ENCODE measurements around the gene GSTM3. TPM values are rescaled to one million over a fixed set of nuclear protein-coding genes. Genes with fewer than 3 reads are reported as not detected.

The GSTM3 gene
- total and polyA plus RNA-seq, 2 experiments from 2014 or later, result 3.1 to 4.1 TPM

DNA sequence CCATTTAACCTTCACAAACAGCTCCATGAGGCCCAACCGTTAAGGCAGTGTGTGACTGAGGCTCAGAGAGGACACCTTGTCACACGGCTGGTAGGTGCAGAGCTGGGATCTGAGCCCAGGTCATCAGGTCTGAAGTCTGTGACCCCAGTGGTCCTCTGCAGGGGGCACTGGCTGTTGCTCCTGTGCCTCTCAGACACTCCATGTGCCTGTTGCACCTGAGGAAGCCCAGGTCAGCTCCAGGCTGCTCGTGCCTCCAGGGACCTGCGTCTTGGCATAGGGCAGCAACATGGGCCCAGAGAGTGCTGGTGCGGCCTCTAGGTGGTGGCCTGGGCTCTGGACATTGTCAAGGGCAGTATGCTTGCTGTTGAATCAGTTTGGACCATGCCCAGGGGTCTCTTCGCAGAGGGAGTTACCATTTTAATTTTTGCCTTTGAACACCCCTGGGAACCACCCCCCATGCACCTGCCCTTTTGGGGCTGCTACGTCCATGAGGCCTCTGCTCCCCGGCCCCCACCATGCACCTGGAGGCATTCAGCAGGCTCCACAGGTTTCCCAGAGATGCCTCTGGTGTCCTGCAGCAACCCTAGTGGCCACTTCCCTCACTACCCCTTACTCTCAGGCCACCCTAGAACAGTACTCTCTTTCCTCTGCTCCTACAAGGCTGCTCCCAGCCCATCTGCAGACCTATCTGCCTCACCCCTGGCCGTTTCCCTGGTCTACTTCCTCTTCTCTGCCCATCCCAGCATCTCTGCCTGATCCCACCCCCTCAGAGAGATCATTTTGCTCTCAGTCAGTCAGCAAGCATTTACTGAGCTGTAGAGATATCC is 48.1 kb upstream of the GSTM3 start:
- no peaks in the 10 kb centered on the region for H3K27me3 ChIP-seq (ENCODE audit: insufficient read depth)
- DNase-seq (ENCODE audit: low spot score) (peak; percentile 72), ATAC-seq (peak; percentile 78)
- Mint-ChIP-seq H3K4me3 (no peak overlapping the region), H3K9me3 (no peaks in the 10 kb centered on the region), H3K27ac (no peak overlapping the region; the same call in 1 of the 2 replicates), H3K36me3 (ENCODE audit: low read depth) (no peaks in the 10 kb centered on the region), H3K4me1 (peaks cover 34% of the 10 kb centered on the region), H3K27me3 (ENCODE audit: insufficient read depth, low read depth, poor library complexity) (peaks cover 16% of the 10 kb centered on the region)
- no peaks in the 10 kb centered on the region for H3K9me2 ChIP-seq (ENCODE audit: insufficient read depth)
- no peaks in the 10 kb centered on the region for H3K79me2 ChIP-seq (replicated peaks; ENCODE audit: insufficient read depth)
- H3F3A ChIP-seq (replicated peaks; ENCODE audit: low read depth), result no peaks in the 10 kb centered on the region
- TF ChIP-seq STAT1 (IDR thresholded peaks at IDR 0.05; ENCODE audit: unreplicated experiment), result no peak
- TF ChIP-seq, protein P1, sequence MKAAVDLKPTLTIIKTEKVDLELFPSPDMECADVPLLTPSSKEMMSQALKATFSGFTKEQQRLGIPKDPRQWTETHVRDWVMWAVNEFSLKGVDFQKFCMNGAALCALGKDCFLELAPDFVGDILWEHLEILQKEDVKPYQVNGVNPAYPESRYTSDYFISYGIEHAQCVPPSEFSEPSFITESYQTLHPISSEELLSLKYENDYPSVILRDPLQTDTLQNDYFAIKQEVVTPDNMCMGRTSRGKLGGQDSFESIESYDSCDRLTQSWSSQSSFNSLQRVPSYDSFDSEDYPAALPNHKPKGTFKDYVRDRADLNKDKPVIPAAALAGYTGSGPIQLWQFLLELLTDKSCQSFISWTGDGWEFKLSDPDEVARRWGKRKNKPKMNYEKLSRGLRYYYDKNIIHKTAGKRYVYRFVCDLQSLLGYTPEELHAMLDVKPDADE (IDR thresholded peaks at IDR 0.05), result no peak
- TF ChIP-seq, protein P2, sequence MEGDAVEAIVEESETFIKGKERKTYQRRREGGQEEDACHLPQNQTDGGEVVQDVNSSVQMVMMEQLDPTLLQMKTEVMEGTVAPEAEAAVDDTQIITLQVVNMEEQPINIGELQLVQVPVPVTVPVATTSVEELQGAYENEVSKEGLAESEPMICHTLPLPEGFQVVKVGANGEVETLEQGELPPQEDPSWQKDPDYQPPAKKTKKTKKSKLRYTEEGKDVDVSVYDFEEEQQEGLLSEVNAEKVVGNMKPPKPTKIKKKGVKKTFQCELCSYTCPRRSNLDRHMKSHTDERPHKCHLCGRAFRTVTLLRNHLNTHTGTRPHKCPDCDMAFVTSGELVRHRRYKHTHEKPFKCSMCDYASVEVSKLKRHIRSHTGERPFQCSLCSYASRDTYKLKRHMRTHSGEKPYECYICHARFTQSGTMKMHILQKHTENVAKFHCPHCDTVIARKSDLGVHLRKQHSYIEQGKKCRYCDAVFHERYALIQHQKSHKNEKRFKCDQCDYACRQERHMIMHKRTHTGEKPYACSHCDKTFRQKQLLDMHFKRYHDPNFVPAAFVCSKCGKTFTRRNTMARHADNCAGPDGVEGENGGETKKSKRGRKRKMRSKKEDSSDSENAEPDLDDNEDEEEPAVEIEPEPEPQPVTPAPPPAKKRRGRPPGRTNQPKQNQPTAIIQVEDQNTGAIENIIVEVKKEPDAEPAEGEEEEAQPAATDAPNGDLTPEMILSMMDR (conservative IDR thresholded peaks at IDR 0.05; ENCODE audit: low read depth in 2 of 2), result peak; percentile 46 to 47
- no peak overlapping the region for H3K4me2 ChIP-seq
- H3K4me3 ChIP-seq, result no peak overlapping the region
- H3K36me3 ChIP-seq (ENCODE audit: insufficient read depth), result no peaks in the 10 kb centered on the region
- peaks cover 21% of the 10 kb centered on the region; the same call in 1 of the 2 replicates for H3K4me1 ChIP-seq (ENCODE audit: insufficient read depth)
- H3K27ac ChIP-seq (ENCODE audit: low read depth), result no peak overlapping the region
- no peaks in the 10 kb centered on the region for H4K20me1 ChIP-seq (replicated peaks; ENCODE audit: insufficient read depth)
- peak overlapping the region; percentile 75 for H2AFZ ChIP-seq

DNA sequence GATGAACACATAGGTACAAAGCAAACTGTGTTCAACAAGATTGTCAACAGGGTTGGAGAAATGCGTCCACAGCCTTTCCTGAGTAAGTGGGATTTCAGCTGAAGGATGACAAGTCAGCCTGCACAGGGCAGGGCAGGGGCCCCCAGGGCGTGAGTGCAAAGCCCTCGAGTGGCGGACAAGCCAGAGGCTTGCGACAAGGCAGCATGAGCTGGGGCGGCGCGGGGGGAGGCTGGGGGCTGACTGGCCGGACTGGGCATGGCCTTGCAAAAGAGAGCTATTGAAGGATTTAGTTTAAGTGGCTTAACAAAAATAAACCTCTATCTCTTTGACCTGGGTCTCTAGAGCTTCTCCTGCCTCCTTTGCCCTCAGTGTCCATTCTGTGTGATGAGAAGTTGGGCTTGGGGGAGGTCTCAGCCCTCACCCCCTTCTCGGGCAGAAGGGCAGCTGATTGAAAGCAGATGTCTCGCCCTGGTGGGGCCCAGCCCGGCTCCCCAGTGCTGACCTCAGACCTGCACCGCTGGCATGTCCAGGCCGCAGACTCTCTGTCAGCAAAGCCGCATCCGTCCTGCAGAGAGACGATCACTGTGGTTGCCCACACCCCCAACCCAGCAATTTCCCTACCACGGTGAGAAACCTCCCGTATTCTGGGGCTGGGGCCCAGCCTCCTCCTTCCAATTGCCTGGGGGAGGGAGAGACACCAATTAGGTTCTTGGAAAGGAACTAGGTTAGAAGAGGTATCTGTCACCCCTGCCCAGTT is 47.2 kb upstream of the GSTM3 start:
- Mint-ChIP-seq H3K36me3 (ENCODE audit: low read depth) (no peaks in the 10 kb centered on the region), H3K27me3 (ENCODE audit: insufficient read depth, low read depth, poor library complexity) (peaks cover 16% of the 10 kb centered on the region), H3K4me1 (peaks cover 29% of the 10 kb centered on the region), H3K9me3 (no peaks in the 10 kb centered on the region), H3K4me3 (no peak overlapping the region), H3K27ac (no peak overlapping the region)
- Histone ChIP-seq H3F3A (replicated peaks; ENCODE audit: low read depth) (no peaks in the 10 kb centered on the region), H3K9me2 (ENCODE audit: insufficient read depth) (no peaks in the 10 kb centered on the region), H3K27me3 (ENCODE audit: insufficient read depth) (no peaks in the 10 kb centered on the region), H3K4me2 (no peak overlapping the region), H3K79me2 (replicated peaks; ENCODE audit: insufficient read depth) (no peaks in the 10 kb centered on the region), H4K20me1 (replicated peaks; ENCODE audit: insufficient read depth) (no peaks in the 10 kb centered on the region), H3K36me3 (ENCODE audit: insufficient read depth) (no peaks in the 10 kb centered on the region), H3K27ac (ENCODE audit: low read depth) (no peak overlapping the region), H2AFZ (no peak overlapping the region; the same call in 1 of the 2 replicates), H3K4me1 (ENCODE audit: insufficient read depth) (peaks cover 16% of the 10 kb centered on the region), H3K4me3 (no peak overlapping the region)
- no peak for TF ChIP-seq EZH2phosphoT487 (IDR thresholded peaks at IDR 0.05; ENCODE audit: unreplicated experiment)
- DNase-seq (ENCODE audit: low spot score) (no peak), ATAC-seq (no peak)

Data from GM23338 (cell line).